ENCODE data around the gene ATRNL1.
A peak's percentile ranks its signal among the peaks of the same experiment; 100 is the strongest.
"Not testable (repeated sequence)": the region's sequence is repeated elsewhere in the genome, so short reads cannot be mapped to it uniquely, and the experiment has no call there.

Gene ATRNL1

DNA sequence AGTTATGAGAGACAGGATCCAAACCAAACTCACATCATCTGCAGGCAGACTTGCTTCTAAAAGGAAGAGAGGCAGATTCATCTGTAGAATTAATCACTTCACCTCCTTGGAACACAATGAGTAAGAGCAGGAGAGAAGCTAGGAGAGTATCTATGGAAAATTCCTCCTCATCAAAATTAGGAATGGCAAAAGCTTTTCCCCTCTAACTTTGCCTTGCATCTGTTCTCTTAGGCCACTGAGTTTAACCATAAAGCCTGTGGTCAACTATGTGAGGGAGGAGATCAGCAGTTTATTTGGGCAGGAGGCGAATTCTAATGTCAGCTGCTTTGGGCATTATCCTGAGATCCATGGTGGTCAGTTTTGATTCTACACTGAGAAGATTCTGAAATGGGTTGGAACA is 618.1 kb downstream of the ATRNL1 start:
- DNase-seq (ENCODE audit: insufficient read length, low spot score) (no peak), FAIRE-seq (no peak)

DNA sequence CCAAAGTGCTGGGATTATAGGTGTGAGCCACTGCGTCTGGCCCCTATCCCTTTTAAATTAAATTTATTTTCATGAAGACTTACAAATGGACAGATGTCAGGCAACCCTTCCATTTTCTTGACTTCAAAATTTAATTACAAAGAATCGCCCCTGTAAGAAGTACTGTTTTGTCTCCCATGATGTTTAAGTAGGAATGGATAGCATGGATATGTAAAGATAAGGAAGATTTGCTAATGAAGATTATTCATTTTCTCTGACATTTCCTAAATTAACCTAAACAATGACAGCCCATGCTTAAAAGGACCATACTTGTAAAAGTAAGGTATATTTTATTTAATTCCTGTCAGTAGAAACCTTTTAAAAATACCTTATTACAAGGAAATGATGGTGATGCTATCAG is 627.0 kb downstream of the ATRNL1 start:
- no peak for DNase-seq (ENCODE audit: insufficient read length, low spot score)
- no peak for FAIRE-seq

DNA sequence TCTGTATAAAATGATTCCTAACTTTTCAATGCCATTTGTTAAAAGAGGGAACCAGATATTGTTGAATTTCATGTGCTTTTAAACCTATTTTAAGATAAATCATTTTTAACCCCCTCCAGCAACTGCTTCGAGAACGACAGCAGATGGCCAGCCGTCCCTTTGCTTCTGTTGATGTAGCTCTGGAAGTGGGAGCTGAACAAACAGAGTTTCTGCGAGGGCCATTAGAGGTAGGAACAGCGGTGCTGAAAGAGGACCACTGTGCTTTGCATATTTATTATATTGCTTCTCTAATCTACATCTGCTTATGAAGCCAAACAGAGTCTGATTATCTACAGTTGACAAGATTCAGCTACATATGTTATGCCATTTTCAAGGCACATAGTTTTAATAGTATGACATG is 634.0 kb downstream of the ATRNL1 start:
- no peak for FAIRE-seq
- no peak for DNase-seq (ENCODE audit: insufficient read length, low spot score)

DNA sequence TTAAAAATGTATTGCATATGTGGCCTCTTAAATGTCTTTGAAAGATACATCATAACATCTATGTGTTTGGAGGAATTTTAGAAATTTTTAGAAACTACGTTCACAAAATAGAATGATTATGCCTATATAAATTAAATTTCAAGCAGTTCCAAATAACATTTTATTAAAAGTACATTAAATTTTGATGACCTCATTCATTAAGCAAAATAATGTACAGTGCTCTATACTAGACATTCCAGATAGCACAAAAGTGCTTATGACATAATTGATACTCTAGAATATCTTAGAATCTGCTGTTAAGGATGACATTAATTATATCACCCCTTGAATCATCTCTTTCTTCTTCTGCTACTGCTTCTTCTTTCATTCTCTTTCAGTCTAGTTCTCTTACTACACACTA is 650.9 kb downstream of the ATRNL1 start:
- FAIRE-seq (no peak), DNase-seq (ENCODE audit: insufficient read length, low spot score) (no peak)

DNA sequence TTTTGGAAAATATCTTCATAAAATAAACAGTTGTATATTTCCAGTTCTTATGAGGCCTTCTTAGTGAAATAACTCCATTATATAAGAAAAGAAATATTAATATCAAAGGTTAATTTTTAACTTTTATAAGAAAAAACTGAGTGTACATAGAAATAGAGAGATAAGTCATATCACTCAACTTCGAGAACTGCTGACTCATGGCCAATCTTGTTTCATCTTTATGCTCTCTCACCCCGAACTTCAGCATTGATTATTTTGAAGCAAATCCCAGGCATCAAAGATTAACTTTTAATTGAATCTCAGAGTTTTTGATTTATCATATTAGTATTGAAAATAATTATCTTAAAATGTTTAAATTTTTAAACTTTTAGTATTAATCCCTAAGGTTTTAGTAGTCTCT is 652.8 kb downstream of the ATRNL1 start:
- no peak for DNase-seq (ENCODE audit: insufficient read length, low spot score)
- no peak for FAIRE-seq

DNA sequence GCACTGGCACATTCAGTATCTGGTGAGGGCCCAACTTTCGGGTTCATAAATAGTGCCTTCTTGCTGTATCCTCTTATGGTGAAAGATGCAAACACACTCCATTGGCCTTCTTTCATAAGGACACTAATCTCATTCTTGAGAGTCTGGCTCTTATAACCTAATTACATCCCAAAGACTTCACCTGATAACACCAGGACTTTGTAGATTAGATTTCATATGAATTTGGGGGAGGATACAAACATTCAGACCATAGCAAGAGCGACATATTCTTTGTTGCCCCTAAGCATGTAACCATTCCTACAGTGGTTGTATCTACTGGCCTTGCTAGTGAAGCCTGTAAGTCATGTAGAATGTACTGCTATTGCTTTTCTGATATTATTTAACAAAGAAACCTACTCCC is 654.6 kb downstream of the ATRNL1 start:
- DNase-seq (ENCODE audit: insufficient read length, low spot score) = no peak
- no peak for FAIRE-seq

DNA sequence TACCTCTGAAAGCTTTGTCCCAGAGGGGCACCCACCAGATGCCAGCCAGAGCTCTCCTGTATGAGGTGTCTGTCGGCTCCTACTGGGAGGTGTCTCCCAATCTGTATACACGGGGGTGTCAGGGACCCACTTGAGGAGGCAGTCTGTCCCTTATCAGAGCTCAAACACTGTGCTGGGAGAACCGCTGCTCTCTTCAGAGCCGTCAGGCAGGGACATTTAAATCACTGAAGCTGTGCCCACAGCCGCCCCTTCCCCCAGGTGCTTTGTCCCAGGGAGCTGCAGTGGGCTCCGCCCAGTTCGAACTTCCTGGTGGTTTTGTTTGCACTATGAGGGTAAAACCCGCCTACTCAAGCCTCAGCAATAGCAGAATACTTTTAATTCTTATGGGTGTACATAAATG is 665.3 kb downstream of the ATRNL1 start:
- FAIRE-seq; DNase-seq (ENCODE audit: insufficient read length, low spot score): not testable (repeated sequence)

DNA sequence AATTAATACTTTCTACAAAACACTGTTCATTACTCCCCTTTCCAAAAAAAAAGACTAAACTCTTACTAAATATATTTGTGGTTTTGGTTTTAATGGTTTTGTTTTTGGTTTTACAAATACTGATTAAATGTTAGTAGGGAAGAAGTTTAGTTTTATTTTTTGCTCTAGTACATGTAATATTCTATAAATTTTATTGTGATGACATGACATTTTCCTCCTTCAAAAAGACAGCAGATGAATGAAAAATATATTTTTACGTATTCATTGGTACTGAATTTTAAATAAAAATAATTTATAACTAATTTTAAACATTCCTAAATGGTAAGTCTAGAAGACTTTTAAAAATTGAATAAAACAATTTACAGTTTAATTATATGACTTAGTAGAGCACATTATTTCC is 667.0 kb downstream of the ATRNL1 start:
- no peak for FAIRE-seq
- DNase-seq (ENCODE audit: insufficient read length, low spot score) = no peak

DNA sequence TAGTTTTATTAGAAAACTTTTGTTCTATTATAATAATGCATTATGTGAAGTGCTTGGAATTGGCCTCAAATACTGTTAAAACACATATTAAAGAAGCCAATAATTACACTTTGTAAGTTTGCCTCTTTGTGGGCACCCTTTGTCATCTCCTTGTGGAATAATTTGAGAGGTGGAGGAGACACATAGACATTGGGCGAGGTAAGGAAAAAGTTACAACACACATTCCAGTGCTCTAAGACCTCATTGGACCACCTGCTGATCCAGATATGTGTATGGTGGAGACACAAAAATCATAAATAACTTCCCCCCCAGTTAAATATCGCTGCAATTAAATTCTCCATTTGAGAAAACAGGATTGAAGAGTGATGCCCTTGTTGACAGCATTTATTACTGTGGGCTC is 668.0 kb downstream of the ATRNL1 start:
- DNase-seq (ENCODE audit: insufficient read length, low spot score) (no peak), FAIRE-seq (no peak)

DNA sequence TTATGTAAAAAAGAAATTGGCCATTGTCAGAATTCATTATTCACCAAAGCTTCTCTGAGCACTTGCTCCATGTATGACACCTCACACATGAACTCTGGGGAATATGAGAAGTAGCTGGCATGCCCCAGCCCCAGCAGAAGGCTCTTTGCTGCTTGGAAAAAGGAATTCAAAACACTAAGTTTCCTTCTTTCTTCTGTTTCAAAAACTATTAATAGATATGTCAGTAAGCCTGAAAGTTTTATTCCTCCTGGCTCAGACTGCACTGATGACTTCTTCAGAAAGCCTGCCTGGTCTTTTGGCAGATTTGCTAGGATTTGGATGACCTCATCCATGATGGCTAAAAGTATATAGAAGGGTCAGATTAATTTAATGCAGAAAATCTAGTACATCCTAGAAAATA is 668.9 kb downstream of the ATRNL1 start:
- no peak for FAIRE-seq
- DNase-seq (ENCODE audit: insufficient read length, low spot score) = no peak

DNA sequence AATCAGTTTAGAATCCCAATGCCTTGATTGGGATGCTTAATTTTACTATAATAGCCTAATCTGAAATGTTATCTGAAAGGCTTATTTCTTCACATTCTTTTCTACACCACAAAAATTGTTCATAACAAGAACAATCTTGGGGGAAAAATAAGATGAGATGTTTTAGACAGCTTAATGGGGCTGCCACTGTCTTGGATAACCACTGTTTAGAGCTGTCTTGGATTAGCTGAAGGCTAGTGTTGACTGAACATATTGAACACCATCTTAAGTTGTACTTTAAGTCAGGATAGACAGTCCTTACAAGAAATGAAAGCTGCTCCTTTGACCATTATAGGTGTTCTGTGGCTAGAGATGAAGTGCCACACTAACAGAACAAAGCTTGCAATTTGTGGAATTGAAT is 678.6 kb downstream of the ATRNL1 start:
- DNase-seq (ENCODE audit: insufficient read length, low spot score) (no peak), FAIRE-seq (no peak)

DNA sequence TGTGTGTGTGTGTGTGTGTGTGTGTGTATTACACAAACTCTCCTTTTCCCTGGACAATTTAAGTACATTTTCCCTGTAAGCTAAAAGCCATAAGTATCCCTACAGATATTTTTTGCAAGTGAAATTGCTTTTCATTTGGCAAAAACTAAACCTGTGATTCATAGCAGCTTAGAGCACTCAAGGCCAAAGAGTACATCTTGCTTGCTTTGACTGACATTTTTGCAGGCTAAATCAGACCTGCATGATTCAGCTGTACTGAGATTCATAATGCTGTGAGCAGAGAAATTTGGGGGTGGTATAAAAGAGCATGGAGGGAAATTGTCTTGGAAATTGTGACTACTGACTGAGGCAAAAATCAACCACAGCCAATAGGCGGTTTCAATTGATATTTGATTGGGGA is 679.4 kb downstream of the ATRNL1 start:
- no peak for FAIRE-seq
- DNase-seq (ENCODE audit: insufficient read length, low spot score) = peak; percentile 3

DNA sequence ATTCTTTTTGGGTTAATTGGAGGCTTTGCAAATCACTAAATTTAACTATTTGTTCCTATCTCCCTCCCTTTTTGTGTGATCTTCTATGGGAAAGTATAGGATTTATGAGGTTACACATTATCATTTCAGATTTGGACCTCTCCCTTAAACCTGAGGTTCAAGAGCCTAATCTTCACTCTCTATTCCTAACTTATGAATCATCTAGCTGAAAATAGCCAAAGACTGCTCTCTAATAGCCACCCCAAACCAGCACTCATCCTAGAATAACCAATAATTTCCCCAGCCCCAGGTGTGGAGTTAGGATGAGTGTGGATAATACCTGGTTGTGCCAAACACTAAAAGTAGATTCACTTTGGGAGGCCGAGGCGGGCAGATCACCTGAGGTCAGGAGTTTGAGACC is 680.7 kb downstream of the ATRNL1 start:
- FAIRE-seq (no peak), DNase-seq (ENCODE audit: insufficient read length, low spot score) (no peak)

DNA sequence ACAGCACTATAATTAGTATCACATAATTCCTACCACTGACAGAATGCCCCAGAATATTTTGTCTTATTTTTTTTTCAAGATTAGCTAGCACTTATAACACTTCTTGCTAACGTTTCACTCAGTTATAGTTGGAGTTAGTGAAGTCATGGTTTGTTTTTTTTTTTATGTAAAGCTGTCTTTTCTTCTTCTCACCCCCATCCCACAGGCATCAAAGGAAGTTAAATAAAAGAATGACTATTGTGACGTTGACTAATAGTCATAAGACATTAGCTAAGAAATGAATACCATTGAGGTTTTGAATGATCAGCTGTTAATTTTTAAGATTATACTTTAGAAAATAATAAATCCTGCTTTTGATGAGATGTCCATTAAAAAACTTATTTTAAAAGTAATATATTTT is 681.6 kb downstream of the ATRNL1 start:
- FAIRE-seq (no peak), DNase-seq (ENCODE audit: insufficient read length, low spot score) (no peak)

DNA sequence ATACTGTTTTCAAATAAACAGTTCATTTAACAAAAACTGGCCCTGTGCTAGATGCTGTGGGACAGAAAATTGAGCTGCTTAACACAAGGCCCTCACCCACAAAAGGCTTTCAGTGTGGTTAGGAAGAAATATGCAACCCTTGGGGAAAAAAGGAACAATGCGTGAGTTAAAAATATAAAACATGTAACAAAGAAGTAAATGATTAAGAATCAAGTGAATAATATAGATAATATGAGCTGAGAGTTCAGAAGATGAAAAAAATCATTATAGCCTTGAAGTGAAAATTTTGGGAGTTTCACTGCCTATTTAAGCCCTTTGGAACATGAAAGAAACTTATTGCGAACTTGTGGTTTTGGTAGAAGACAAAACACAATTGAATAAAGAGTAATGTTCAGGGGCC is 684.5 kb downstream of the ATRNL1 start:
- DNase-seq (ENCODE audit: insufficient read length, low spot score) (no peak), FAIRE-seq (no peak)

DNA sequence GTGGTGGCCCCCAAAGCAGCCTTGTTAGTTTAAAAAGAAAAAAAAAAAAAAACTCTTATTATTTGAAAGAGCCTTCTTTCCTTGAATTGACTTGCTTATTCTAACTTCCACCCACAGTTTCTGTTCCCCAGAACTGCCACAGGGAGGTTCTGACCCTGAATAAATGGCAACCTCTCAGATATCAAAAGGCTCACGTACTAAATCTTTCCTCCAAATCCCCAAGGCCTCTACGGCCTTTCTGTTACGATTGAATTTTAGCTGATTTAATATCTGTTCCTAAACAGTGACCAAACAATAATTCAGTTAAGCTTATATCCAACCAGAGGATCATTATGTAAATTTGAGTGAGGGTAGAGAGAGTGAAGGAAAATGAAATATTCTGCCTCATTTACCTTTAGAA is 697.1 kb downstream of the ATRNL1 start:
- DNase-seq (ENCODE audit: insufficient read length, low spot score) (no peak), FAIRE-seq (no peak)

DNA sequence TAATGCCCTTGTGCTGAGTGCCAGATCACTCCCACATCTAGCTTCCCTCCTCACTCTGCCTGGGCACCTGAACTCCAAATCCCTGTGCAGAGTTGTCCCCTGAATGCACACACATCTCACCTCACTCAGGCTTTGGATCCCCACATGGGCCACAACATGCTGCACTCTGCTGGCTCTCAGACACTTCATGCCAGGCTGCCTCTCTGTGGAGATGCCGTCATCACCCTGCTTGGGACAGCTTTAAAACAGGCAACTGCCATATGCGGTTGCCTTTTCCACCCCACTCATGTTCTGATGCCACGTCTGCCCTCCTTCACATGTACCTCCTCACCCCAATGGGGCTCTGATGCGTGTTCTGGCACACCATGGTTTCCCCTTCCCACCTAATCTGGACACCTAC is 702.8 kb downstream of the ATRNL1 start:
- DNase-seq (ENCODE audit: insufficient read length, low spot score) (no peak), FAIRE-seq (no peak)

DNA sequence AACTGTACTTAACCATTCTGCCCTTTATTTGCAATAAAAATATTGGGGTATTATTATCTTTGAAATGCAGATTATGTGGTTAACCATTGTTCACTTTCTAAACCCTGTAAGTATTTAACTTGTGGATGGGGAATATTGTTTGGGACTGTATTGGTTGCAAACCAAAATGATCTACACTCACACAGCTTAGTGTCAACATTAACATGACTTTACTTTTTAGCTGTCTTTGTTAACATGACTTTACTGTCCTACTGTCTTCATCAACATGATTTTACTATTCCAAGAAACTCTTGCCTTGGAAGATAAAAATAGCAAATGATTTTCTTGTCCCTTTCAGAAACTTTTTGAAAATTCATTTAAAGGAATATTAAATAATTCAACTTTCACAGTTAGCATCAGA is 708.3 kb downstream of the ATRNL1 start:
- DNase-seq (ENCODE audit: insufficient read length, low spot score) (no peak), FAIRE-seq (no peak)

DNA sequence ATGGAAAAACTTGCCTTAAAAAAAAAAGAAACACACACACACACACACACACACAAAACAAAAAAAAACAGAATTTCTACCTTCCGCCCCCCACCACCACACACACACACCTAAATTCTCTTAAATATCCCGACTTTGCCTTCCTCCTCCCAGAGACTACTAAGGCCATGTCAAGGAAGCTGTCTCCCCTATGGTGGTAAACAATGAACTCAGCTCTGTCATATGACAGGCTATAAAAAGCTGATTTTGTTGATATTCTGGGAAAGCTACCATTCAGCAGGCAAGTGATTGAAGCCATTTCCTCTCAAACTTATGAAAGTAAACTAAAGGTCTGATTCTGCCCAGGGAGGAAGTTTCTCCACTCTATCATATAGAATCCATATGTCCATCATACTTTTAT is 708.8 kb downstream of the ATRNL1 start:
- FAIRE-seq (no peak), DNase-seq (ENCODE audit: insufficient read length, low spot score) (no peak)

DNA sequence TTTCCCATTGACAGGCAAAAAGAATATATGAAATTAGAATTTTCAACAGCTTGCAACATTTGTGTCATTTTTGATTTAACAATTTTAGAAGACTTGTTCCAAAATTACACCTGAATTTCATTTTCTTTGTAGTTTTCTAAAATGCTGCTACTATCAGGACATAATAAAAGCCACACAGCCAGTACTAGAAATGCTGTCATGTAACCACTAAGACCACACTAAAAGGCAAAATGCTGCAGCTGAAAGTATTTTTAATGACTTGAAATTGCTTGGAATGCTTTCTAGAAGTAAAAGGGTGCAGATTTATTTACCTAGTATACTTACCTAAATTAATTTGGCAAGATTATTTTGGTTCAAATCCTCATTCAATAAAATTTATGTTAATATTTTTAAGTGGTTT is 709.7 kb downstream of the ATRNL1 start:
- DNase-seq (ENCODE audit: insufficient read length, low spot score) = no peak
- FAIRE-seq = no peak

DNA sequence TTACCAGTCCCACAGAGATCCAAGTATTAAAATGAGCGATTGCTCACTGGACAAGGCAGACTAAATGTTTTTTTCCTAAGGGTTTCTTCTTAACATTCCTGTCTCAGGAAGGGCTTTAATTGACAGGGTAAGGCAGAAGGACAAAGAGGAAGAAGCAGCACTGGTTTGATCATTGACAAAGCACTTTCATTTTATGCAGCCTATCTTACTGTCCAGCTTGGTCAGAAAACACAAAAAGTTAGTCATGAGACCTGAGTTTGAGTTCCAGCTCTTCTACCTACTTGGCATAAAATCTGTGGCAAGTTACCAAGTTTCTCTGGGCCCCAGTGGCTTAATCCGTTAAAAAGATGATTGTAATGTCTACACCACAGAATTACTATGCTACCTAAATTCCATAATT is 721.4 kb downstream of the ATRNL1 start:
- no peak for DNase-seq (ENCODE audit: insufficient read length, low spot score)

DNA sequence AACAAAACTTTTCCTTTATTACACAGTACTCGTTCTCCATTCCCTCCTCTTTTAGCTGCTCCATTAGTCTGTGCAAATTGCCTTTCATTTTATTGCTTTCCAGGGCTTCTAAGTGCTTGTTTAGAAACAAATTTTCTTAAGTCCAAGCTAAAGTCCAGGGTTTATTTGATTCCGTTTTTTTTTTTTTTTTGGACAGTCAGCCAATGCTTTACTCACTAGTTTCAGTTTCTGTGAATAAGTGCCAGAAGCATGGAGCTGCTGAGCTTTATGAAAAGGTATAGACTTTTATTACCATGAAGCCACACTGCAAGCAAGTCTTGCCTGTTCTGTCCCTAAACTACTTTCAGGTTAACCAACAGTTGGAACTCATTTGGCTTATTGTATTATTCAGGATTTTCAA is 724.8 kb downstream of the ATRNL1 start:
- DNase-seq (ENCODE audit: insufficient read length, low spot score) (no peak), FAIRE-seq (no peak)

More for the DNA sequence above, 721.4 kb downstream of the ATRNL1 start:
- no peak for FAIRE-seq

DNA sequence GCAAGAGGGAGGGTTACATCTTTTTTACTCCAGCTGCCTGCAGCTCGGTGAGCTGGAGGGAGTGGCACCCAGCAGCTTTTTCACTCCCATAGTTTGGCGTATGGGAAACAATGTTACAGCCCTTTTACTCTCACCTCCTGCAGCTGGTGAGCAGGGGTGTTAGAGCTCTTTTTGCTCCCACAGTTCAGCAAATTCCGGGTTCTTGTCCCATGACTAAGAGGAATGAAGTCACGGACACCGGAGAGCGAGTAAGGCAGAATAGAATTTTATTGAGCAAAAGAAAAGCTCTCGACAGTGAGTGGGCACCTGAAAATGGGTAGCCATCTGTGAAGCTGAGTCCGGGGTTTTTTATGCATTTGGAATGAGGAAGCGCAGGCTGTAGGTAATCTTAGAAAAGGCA is 733.2 kb downstream of the ATRNL1 start:
- DNase-seq (ENCODE audit: insufficient read length, low spot score) (no peak), FAIRE-seq (no peak)

Measured in HTR-8/SVneo (cell line).